GM21447 (cell line): Measurements from ENCODE around the gene MAP3K10.
"Not testable (repeated sequence)": the region's sequence is repeated elsewhere in the genome, so short reads cannot be mapped to it uniquely, and the experiment has no call there.

ENCODE experiments used
- ATAC-seq: cut with Tn5 transposase; IDR thresholded peaks from one replicate; pipeline ENCODE4 v1.9.1; 2021; ENCODE audit not compliant: unreplicated experiment

Gene MAP3K10

DNA sequence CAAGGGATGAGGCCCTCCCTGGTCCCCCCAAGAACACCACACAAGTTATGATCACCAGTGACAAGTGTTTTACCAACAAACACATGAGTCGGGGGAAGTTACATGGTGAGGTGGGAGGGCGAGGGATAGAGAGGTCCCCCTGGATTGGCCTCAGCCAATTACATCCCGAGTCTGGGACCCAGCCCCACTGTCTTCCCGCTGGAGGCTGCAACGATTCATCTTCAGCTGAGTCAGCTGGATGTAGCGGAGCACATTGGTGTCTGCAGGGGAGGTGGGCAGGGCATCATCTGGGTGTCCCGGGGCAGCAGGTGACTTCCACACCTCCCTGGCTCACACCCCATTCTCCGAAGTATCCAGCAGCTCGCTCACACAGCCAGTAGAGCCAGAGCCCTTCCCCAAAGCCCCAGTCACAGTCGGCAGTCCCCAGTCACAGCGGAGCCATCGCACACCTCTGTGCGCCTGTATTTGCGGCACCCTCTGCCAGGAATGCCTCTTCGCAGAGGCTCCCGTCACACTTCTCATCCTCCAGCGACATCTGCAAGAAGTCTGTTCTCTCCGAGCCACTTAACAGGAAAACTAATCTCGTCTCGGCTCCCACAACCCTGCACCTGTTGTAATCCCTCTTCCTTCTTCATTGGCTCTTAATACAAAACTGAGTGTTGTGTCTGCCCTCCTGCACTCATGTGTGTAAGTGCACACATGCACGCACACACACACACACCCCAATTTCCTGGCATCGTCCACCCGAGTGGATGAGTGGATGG is 25.0 kb downstream of the MAP3K10 start:
- ATAC-seq = no peak

- ATAC-seq = no peak
These were observed 25.5 kb downstream of the MAP3K10 start for GRCh38 chr19:40216777-40217026.

- ATAC-seq = no peak
These were observed 26.0 kb downstream of the MAP3K10 start for GRCh38 chr19:40217027-40217810.

DNA sequence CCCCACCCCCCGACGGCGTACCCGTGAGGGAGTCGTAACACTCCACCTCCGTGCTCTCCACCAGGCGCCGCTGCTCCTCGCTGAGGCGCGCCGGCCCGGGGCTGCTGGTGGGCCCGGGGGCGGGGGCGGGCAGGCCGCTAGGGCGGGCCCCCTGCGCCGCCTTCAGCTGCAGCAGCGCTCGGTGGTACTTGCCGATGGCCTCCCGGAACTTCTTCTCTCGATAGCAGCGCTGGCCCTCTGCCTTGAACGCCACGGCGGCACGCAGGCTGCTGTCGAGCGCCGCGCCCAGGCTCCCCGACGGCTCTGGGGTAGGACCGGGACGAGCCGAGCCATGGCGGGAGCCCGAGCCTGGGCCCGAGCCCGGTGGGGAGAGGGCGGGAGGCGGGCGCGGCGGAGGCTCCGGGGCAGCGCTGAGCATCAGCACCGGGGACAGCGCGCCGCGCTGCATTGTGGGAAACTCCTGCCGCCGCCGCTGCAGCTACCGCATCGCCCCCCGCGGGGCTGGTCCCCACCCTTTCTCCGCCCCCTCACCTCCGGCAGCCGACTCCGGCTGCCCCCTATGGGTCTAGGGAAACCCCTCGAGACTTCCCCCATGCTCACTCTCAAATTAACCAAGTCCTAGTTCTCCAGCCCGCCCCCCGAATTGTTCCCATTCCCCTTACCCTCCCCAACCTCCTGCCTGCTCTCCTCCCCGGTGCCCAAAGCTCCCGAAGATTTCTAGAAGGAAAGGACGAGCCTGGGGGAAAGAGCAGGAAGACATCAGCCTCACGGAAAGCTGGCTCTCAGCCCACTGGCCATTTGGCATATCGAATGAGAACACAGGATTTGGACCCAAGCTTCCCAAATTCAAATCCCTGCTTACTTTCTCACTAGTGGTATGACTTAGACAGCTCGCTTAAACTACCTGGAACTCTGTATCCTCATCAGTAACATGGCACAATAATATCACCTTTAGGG is 27.0 kb downstream of the MAP3K10 start, which contains the start of gene TTC9B:
Gene TTC9B, minus strand, starts transcription at position 451 of the 957 bp plus-strand sequence. Its CDS starts 3 bp downstream, at position 448.
- ATAC-seq = no peak

DNA sequence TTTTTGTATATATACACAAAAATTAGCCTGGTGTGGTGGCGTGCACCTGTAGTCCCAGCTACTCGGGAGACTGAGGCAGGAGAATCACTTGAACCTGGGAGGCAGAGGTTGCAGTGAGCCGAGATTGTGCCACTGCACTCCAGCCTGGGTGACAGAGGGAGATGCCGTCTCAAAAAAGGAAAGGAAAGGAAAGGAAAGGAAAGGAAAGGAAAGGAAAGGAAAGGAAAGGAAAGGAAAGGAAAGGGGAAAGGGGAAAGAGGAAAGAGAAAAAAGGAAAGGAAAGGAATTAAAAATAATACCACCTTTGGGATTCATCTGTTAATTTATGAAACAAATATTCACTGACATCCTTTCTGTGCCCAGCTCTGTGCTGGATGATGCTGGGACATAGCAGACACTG is 27.8 kb downstream of the MAP3K10 start:
- ATAC-seq = not testable (repeated sequence)

DNA sequence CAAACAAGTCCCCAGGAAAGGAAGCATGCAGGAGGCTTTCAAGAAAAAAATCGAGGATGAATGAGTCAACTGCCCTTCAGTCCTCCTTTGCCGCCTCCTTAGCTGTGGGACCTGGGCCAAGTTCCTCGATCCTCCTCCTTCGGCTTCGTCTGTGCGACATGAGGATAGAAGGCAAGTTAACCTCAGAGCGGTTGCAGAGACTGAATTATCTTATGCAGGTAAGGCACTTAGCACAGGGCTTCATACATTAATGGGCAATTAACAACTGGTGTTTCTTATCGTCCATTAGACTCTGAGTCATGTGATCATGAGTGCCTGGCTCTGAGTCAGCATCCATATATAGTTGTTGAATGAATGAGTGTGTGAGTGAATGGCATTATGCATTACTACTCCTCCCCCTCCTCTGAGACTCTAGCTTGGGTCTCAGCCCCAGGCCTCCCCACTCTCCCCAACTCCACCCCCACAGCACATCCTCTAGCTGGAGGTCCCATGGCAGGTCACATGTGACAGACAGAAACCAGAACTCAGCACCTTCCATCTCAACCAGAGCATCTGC is 28.6 kb downstream of the MAP3K10 start:
- no peak for ATAC-seq

GRCh38 chr19:40220674-40221073 is 29.4 kb downstream of the MAP3K10 start:
- no peak for ATAC-seq

GRCh38 chr19:40221858-40222619 is 30.8 kb downstream of the MAP3K10 start:
- ATAC-seq = no peak

GRCh38 chr19:40223135-40223822 is 32.1 kb downstream of the MAP3K10 start:
- no peak for ATAC-seq

DNA sequence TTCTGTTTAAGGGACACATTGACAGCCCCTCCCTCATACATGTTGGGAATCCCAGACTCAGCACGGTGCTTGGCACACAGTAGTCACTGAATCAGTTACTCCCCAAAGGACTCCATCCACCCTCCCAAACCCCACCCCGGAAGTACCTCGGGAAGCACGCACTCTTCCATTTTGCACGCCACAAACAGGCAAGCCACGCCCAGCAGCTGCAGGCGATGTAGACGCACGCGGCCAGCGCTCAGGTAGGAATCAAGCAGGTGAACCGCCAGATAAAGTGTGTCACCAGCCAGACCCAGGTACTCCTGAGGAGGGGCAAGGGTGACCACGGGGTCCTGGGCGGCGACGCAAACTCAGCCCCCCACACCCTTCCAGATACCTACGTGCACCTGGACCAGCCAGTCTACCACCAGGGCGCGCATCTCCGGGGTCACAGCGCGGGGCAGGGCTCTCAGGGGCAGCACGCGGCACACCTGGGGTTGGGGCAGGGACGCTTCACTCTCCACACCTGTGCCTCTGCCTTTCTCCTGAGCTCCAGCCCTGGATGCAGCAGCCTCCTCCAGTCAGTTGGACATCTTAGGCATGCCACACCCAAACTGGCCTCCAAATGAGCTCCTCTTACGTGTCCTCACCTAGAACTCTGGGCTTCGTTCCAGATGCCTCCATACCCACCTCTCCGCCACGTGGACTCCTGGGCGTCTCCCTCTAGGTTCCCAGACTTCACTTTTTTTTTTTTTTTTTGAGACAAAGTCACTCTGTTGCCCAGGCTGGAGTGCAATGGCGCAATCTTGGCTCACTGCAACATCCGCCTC is 33.3 kb downstream of the MAP3K10 start:
- no peak for ATAC-seq

- no peak for ATAC-seq
These were observed 34.4 kb downstream of the MAP3K10 start for GRCh38 chr19:40225440-40226305.

DNA sequence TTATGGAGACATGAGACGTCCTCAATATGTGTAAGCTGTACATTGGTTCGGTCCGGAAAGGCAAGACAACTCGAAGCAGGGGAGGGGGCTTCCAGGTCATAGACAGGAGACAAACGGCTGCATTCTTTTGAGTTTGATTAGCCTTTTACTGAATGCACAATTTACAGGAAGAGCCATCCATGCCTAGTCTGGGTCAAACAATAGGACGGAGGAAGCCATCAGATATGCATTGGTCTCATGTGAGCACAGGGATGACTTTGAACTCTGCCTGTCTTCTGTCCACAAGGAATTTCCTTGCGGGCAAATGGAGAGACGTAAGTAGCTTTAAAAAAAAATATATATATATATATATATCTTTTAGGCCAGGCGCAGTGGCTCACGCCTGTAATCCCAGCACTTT is 37.1 kb downstream of the MAP3K10 start:
- ATAC-seq = no peak

DNA sequence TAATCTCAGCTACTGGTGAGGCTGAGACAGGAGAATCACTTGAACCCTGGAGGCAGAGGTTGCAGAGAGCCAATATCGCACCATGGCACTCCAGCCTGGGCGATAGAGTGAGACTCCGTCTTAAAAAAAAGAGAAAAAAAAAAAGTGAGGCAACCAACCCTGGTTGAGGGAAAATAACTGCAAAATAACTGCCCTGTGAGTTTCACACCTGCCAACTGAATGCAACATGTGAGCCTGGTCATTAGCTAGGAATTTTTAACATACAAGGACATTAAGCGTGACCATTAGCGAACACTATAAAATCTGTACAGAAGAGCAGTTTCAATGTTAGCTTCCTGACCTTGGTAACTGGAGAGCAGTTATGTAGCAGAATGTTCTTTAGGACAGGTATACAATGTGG is 37.6 kb downstream of the MAP3K10 start:
- no peak for ATAC-seq

DNA sequence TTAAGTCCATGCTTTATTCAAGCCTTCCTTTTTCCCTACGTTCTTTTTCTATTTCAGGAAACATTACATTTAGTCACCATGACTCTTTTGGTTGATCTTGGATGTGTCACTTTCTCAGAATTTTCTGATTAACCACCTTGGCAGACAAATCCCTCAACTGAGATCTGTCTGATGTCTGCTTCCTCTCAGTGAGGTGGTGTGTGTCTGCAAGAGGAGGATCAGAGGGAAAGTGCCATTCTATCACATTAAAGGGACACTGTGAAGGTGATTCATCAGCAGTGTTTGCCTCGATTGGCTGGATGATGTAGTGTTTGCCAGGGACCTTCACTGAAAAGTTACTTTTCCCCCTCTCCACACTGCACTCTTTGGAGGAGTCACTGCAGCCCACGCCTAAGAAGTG is 38.3 kb downstream of the MAP3K10 start:
- ATAC-seq = no peak

- ATAC-seq = no peak
These were observed 38.7 kb downstream of the MAP3K10 start for GRCh38 chr19:40229926-40230417.

GRCh38 chr19:40231057-40231456 is 39.8 kb downstream of the MAP3K10 start:
- no peak for ATAC-seq

DNA sequence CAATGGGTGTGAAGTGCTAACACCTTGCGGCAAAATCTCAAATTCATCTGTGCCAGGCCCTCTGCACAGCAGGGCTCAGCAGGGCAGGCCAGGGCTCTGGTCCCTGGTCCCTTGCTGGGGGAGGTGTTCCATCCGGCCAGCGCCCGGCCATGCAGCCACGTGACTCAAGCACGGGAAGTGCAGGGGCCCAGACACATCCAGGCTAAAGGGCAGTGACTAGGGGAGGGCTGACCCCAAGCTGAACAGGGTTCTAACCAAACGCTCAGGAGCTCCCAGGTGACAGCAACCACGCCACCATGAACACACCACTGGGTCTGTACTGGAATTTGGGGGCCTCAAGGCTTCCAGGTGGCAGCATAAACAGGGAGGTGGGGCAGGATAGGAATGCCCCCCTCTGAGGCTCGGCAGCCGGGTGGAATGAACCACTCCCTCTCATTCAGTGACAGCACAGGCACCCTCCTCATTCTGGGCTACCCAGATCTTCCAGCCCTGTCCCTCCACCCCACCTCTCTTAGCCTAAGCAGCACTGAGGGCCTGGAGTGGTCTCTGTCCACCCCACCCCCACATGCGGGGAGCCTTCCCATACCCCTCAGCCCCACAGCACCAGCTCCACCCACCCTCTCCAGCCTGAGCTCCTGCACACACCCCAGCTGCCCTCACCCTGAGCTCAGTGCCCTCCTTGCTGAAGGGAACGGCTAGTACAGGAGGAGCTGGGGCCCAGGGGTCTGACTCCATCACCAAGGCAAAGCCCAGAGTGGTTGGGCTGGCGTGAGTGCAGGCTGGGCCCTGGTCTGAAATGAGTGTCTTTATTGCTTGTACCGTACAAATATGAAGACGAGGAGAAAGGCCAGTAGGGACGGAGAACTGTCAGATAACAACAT is 40.6 kb downstream of the MAP3K10 start:
- ATAC-seq = no peak
